GM19372 (cell line): Measurements from ENCODE around the gene CFAP20.
"Not testable (repeated sequence)": the region's sequence is repeated elsewhere in the genome, so short reads cannot be mapped to it uniquely, and the experiment has no call there.

Experiments
- ATAC-seq: cut with Tn5 transposase; IDR thresholded peaks from one replicate; pipeline ENCODE4 v1.9.1; 2021; ENCODE audit warnings: mild to moderate bottlenecking, low read depth, moderate library complexity; ENCODE audit not compliant: unreplicated experiment

Gene CFAP20

GRCh38 chr16:58099097-58099955 lies 29.9 kb downstream of the CFAP20 start:
- ATAC-seq = no peak

DNA sequence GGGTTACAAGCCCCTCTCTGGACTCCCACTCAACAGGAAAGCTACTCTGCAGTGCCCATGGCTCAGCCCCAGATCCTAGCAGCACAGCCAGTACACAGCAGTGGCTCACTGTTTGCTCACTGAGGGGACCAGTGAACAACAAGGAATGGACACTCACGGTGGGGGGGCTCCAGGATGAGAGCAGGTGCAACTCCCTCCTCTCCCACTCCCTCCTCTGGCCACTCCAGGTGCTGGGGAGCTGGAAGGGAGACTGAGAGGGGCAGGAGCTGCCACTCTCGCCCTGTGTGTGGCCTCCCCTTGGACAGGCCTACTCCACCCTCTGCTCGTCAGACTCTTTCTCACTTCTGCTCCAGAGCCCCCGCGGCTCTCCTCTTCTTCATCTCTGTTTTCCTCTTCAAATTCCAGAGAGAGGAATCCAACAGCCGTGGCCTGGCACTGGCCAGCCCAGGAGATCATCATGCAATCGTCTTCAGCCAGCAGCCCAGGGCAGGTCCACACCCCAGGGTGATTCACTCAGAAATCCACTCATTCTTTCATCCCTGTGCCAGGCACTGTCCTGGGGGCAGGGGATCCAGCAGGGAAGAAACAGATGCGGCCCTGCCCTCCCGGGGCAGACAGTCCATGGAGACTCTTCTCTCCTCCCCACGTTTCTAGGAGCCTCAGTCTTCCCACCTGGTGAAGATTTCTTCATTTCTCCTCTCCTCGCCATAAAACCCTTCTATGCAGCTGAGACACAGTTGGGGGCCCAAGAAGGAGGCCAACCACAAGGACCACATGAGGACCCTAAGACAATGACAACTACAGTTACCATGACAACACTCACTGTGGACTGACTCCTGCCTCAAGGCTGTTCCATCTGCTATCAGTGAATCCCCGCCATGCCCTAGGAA lies 30.7 kb downstream of the CFAP20 start:
- ATAC-seq = no peak

DNA sequence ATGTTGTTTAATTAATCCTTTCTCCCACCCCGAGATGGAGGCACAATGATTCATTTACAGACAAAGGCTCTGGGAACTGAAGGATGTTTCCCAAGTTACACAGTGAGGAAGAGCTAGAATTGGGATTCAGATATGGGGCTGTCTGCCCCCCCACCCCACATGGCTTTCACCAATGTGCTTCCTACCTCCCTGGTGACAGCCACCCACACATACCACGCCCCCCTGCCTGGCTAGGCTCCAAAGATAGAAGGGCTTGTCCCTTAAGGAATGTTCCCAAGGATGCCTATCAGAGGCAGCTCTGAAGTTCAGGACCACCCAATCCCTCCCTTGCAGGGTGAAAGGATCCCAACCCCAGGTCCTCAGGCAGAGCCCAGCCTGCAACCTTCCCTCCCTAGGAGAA lies 32.9 kb downstream of the CFAP20 start:
- no peak for ATAC-seq

GRCh38 chr16:58095575-58095960 lies 33.6 kb downstream of the CFAP20 start:
- ATAC-seq = not testable (repeated sequence)

- ATAC-seq = no peak
Observed at GRCh38 chr16:58094791-58095574, 34.2 kb downstream of the CFAP20 start.

GRCh38 chr16:58094026-58094425 lies 35.2 kb downstream of the CFAP20 start:
- no peak for ATAC-seq

DNA sequence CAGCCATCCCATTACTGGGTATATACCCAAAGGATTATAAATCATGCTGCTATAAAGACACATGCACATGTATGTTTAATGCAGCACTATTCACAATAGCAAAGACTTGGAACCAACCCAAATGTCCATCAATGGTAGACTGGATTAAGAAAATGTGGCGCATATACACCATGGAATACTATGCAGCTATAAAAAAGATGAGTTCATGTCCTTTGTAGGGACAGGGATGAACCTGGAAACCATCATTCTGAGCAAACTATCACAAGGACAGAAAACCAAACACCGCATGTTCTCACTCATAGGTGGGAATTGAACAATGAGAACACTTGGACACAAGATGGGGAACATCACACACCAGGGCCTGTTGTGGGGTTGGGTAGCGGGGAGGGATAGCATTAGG lies 38.8 kb downstream of the CFAP20 start:
- not testable (repeated sequence) for ATAC-seq

DNA sequence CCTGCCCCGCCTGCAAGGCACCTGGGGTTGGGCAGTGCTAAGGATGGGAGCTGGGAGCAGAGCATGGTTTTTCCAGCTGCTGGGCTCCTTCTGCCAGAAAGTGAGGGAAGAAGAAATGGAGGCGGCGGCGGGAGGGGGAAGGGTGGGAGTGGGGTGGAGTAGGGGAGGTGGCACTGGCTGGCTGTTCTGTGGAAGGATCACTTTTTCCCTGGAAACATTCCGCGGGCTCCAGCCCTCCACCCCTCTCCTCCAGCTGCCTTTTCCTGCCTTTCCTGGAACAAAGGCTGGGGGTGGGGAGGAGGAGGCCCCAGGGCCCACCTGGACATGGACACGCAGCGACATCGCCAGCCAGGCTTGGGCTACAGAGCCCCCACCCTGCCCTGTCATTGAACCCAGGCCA lies 41.1 kb downstream of the CFAP20 start:
- ATAC-seq = no peak

DNA sequence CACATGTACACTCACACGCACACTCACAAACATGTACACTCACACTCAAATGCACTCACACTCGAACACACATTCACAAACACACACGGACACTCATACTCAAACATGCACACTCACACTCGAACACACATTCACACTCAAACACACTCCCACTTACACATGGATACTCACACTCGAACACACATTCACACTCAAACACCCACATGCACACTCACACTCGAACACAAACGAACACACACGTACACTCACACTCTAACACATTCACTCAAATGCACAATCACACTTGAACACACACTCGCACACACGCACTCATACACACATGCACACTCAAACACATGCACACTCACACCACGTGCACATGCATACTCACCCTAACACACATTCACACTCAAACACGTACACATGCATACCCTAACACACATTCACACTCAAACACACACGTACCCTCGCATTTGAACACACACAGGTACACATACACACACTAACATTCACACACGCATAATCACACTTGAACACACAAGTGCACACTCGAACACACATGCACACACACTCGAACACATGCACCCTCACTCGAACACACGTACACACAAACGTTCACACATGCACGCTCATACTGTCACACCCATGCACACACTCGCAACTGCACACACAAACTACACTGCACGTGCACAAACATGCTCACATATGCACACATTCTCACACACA lies 41.8 kb downstream of the CFAP20 start:
- ATAC-seq = no peak

- ATAC-seq = no peak
Observed at GRCh38 chr16:58086381-58087208, 42.6 kb downstream of the CFAP20 start.

GRCh38 chr16:58085584-58086251 lies 43.5 kb downstream of the CFAP20 start:
- ATAC-seq = no peak

- no peak for ATAC-seq
Observed at GRCh38 chr16:58085171-58085570, 44.0 kb downstream of the CFAP20 start.

- no peak for ATAC-seq
Observed at GRCh38 chr16:58084635-58085034, 44.5 kb downstream of the CFAP20 start.

- no peak for ATAC-seq
Observed at GRCh38 chr16:58082381-58082780, 46.8 kb downstream of the CFAP20 start.

GRCh38 chr16:58080657-58081056 lies 48.5 kb downstream of the CFAP20 start:
- not testable (repeated sequence) for ATAC-seq

DNA sequence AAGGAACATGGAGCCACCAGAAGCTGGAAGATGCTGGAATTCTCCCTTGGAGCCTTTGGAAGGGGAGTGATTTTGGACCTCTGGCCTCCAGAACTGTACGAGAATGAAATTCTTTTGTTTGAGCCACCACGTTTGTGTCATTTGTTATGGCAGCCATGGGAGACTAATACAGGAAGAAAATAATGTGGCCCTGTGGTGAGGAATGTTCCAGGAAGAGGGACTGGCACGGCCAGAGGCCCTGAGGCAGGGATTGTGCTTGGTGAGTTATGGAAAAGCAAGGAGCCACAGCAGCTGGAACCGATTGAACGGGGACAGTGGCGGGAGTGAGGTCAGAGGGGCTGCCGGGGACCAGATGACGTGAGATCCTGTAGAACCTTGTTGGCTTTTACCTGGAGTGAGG lies 51.4 kb downstream of the CFAP20 start:
- no peak for ATAC-seq

DNA sequence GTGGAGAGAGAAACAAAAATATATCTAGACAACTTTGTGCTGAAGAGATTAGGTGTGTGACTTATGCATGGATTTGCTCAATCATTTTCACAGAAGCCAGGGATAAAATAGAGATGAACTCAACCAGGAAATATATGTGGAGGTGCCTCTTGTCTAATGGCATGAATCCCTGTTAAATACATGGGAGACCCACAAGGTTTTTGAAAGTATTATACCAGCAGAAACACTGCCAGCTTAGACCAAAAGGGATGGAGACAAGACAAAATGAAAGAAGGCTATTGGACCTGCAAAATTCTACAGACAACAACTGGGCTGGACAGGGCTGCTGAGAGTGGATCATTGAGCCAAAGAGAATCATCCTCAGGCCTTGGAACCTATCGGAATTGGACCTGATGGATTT lies 52.7 kb downstream of the CFAP20 start:
- ATAC-seq = no peak

DNA sequence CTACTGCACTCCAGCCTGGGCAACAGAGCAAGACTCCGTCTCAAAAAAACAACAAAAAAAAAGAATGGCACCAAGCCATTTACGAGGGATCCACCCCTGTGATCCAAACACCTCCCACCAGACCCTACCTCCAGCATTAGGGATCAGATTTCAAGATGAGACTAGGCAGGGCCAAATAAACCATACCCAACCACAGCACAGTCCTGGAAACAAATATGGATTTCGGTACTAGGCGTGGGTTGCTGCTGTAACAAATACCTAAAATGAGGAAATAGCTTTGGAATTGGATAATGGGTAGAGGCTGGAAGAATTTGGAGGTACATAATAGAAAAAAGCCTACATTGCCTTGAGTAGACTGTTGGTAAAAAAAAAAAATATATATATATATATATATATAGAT lies 54.5 kb downstream of the CFAP20 start:
- no peak for ATAC-seq

GRCh38 chr16:58073086-58073485 lies 56.1 kb downstream of the CFAP20 start:
- not testable (repeated sequence) for ATAC-seq
